ENCODE results near the gene LMF1.

DNA sequence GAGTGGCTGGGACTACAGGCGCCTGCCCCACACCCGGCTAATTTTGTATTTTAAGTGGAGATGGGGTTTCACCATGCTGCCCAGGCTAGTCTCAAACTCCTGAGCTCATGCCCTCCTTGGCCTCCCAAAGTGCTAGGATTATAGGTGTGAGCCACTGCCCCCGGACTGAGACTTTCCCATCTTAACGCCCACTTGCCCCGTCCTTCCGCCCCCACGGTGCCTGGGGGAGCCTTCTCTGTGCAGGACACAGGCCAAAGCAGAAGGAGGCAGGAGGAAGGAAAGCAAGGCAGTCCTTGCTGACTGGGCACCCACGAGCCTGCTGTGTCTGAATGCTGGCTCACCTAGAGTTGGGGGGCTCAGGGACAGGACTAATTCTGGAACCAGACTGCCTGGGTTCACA, 152.7 kb downstream of the LMF1 start:
- no peak for TF ChIP-seq ZNF143 (CRISPR knock-in tag; IDR thresholded peaks at IDR 0.05)
- no peak for TF ChIP-seq HNRNPUL1 (IDR thresholded peaks at IDR 0.05; ENCODE audit: low read depth, low read length)

All from HepG2 (cell line).